Activated CD8-positive, alpha-beta memory T cell treated with anti-CD3 and anti-CD28 coated beads, Interleukin-2, amount 10 ng/mL, durations not matched to agents 7 days and 5 days (primary cell): Measurements from ENCODE around the gene PLEKHO2. TPM values are rescaled to one million over a fixed set of nuclear protein-coding genes. Genes with fewer than 3 reads are reported as not detected.

ENCODE experiments used
- ATAC-seq: fragments of 150-1000 bp; cut with Tn5 transposase; one replicate; pipeline ENCODE4 v1.10.0; 2021; ENCODE audit warnings: moderate library complexity
- CTCF ChIA-PET: fragments of 350-600 bp; sonication (Branson Sonifier 250); formaldehyde crosslinking; loops from one replicate; lab custom pipeline; 2021; ENCODE audit warnings: antibody characterized with exemption; lab: Charles Lee
- DNase-seq: peaks from one replicate; pipeline ENCODE4 v3.0.0-alpha.2; 2020
- H3K27ac Mint-ChIP-seq: one replicate; pipeline ENCODE4 v1.8.0; 2021; ENCODE audit warnings: mild to moderate bottlenecking, mixed read lengths
- H3K27me3 Mint-ChIP-seq: one replicate; pipeline ENCODE4 v1.8.0; 2021; ENCODE audit warnings: mixed read lengths
- H3K36me3 Mint-ChIP-seq: one replicate; pipeline ENCODE4 v1.8.0; 2021; ENCODE audit warnings: mild to moderate bottlenecking, mixed read lengths
- H3K4me1 Mint-ChIP-seq: one replicate; pipeline ENCODE4 v1.8.0; 2021; ENCODE audit warnings: mixed read lengths
- H3K4me3 Mint-ChIP-seq: one replicate; pipeline ENCODE4 v1.8.0; 2021; ENCODE audit warnings: mild to moderate bottlenecking, moderate library complexity, mixed read lengths
- H3K9me3 Mint-ChIP-seq: one replicate; pipeline ENCODE4 v1.8.0; 2022; ENCODE audit warnings: low read depth, mixed read lengths
- total RNA-seq, 2 experiments: library from RNA; stranded (reverse); gene quantifications; one replicate each; pipeline ENCODE4 v1.2.3, GENCODE V29; 2021

PLEKHO2 gene
- total RNA-seq, 2 experiments from 2014 or later, result 27.8 to 28.4 TPM

GRCh38 chr15:64864068-64864467 lies 22.4 kb downstream of the PLEKHO2 start:
- Mint-ChIP-seq H3K9me3 (no peaks in the 10 kb centered on the region), H3K27ac (peak overlapping the region; percentile 52), H3K36me3 (peaks cover 28% of the 10 kb centered on the region), H3K4me3 (no peak overlapping the region), H3K27me3 (no peaks in the 10 kb centered on the region), H3K4me1 (peaks cover 2% of the 10 kb centered on the region)
- ATAC-seq (no peak), DNase-seq (no peak)
- CTCF ChIA-PET, result interaction anchor here (1.0 kb wide), 1 partner anchor 28 kb away, joined by 3 read pairs; no protein-coding TSS in a partner anchor

DNA sequence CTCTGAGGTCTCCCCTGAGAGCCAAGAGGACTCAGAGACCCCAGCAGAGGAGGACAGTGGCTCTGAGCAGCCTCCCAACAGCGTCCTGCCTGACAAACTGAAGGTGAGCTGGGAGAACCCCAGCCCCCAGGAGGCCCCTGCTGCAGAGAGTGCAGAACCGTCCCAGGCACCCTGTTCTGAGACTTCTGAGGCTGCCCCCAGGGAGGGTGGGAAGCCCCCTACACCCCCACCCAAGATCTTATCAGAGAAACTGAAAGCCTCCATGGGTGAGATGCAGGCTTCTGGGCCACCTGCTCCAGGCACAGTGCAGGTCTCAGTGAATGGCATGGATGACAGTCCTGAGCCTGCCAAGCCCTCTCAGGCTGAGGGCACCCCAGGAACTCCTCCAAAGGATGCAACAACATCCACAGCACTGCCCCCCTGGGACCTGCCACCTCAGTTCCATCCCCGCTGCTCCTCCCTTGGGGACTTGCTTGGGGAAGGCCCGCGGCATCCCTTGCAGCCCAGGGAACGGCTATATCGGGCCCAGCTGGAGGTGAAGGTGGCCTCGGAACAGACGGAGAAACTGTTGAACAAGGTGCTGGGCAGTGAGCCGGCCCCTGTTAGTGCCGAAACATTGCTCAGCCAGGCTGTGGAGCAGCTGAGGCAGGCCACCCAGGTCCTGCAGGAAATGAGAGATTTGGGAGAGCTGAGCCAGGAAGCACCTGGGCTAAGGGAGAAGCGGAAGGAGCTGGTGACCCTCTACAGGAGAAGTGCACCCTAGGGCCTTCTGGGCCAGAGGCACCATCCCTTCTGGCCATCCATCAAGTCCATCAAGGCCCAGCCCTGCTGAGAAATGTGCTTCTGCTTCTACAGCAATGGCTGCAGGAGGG lies 23.6 kb downstream of the PLEKHO2 start:
- H3K27me3 Mint-ChIP-seq, result no peaks in the 10 kb centered on the region
- DNase-seq (no peak), ATAC-seq (no peak)
- peaks cover 3% of the 10 kb centered on the region for H3K9me3 Mint-ChIP-seq
- CTCF ChIA-PET, result interaction anchor here (1.0 kb wide), 1 partner anchor 29 kb away, joined by 3 read pairs; no protein-coding TSS in a partner anchor
- H3K36me3 Mint-ChIP-seq, result peaks cover 38% of the 10 kb centered on the region
- no peak overlapping the region for H3K27ac Mint-ChIP-seq
- no peak overlapping the region for H3K4me3 Mint-ChIP-seq
- H3K4me1 Mint-ChIP-seq, result peaks cover 8% of the 10 kb centered on the region

DNA sequence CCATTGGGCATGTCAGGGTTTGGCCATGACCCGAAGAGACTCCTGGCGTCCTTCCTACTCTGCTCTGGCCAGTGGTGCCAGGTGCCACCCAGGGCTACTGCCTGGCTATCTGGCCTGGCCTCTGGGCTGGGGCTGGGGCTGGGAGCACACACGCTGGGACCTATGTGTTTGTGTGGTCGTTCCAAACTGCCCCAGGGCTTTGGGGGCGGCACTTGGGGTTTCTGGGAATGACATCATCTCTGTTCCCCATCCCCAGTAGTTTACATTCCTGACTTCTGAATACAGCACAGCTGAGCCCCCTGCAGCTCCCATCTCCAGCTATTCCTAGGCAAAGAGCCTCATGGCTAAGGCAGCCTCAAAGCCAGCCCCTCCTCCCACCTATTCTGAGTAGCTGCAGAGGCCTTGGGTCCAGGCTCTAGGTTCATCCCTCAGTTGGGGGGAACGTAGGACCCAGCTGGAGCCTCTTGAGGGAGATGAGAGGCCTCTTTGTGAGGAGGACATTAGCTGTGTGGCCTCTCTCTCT lies 24.3 kb downstream of the PLEKHO2 start:
- no peak for ATAC-seq
- peaks cover 37% of the 10 kb centered on the region for H3K36me3 Mint-ChIP-seq
- H3K4me3 Mint-ChIP-seq, result no peak overlapping the region
- no peaks in the 10 kb centered on the region for H3K27me3 Mint-ChIP-seq
- no peak for DNase-seq
- H3K9me3 Mint-ChIP-seq, result peaks cover 3% of the 10 kb centered on the region
- CTCF ChIA-PET, result no interaction called here
- peaks cover 9% of the 10 kb centered on the region for H3K4me1 Mint-ChIP-seq
- H3K27ac Mint-ChIP-seq, result no peak overlapping the region

DNA sequence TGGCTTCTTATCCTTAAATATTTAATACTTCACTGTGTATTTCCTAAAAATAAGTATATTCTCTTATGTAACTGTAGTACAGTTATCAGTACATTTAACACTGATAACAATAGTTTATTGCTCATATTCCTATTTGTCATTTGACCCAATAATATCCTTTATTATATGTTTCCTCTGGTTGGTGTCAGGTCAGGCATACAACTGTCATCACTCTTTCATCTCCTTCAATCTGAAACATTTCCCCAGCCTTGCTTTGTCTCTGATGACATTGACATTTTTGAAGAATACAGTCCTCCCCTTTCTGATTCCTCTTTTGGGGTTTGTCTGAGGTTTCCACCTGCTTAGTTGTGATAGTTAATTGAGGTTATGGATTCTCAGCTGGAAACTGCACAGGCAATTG lies 27.8 kb downstream of the PLEKHO2 start:
- no peak overlapping the region for H3K4me3 Mint-ChIP-seq

DNA sequence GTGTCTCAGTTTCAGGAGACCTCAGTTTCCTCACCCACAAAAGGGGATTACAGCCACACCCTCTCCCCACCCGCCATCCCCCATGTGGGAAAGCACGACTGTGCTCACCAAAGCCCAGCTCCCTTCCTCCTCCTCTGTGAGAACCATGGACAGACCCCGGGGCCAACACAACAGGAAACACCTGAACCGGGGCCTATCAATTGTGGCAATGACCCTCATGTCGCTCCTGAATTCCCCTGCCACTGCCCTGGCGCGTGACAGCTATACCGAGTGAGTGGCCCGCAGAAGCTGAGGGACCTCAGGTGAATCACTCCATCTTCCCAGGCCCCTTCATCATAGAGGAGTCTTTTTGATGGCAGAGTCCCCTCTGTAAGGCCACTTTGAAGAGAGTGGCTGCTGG lies 28.6 kb downstream of the PLEKHO2 start:
- DNase-seq, result no peak
- Mint-ChIP-seq H3K4me1 (peaks cover 14% of the 10 kb centered on the region), H3K27ac (no peak overlapping the region), H3K4me3 (no peak overlapping the region), H3K36me3 (peaks cover 23% of the 10 kb centered on the region), H3K27me3 (no peaks in the 10 kb centered on the region), H3K9me3 (peaks cover 3% of the 10 kb centered on the region)
- no peak for ATAC-seq
- CTCF ChIA-PET, result no interaction called here

More for the DNA sequence above, 27.8 kb downstream of the PLEKHO2 start:
- ATAC-seq, result no peak
- H3K4me1 Mint-ChIP-seq, result peaks cover 12% of the 10 kb centered on the region
- peaks cover 24% of the 10 kb centered on the region for H3K36me3 Mint-ChIP-seq
- H3K9me3 Mint-ChIP-seq, result peaks cover 3% of the 10 kb centered on the region
- DNase-seq, result no peak
- no peaks in the 10 kb centered on the region for H3K27me3 Mint-ChIP-seq
- CTCF ChIA-PET, result no interaction called here
- H3K27ac Mint-ChIP-seq, result no peak overlapping the region

DNA sequence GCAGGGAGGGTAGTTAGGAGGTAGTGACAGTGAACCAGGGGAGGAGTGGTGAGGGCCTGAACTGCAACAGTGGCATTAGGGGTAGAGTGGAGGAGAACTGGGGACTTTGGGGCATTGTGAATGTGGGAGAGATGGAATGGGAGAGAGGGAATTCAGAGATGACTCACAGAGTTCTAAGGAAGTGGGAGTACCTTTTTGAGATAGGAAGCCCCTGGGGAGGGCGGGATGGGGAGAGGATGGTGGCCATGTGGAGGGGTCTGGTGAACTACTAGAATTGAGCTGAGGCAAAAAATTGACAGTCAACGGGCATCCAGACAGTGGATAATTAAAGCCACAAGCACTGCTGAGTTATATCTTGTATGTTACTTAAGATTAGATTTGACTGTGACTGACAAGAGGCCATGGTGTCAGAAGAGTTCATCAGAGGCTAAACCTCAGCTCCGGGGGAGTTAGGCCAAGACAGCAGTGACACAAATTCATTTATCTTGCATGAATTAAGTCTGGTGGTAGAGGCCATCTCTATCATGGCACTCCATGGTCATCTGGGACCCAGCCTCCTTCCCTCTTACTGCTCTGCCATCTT lies 34.0 kb downstream of the PLEKHO2 start:
- peaks cover 29% of the 10 kb centered on the region for H3K4me1 Mint-ChIP-seq
- no peaks in the 10 kb centered on the region for H3K9me3 Mint-ChIP-seq
- no peak overlapping the region for H3K27ac Mint-ChIP-seq
- H3K4me3 Mint-ChIP-seq, result no peak overlapping the region
- no peaks in the 10 kb centered on the region for H3K36me3 Mint-ChIP-seq
- DNase-seq, result no peak
- H3K27me3 Mint-ChIP-seq, result no peaks in the 10 kb centered on the region
- CTCF ChIA-PET, result interaction anchor here (3.2 kb wide), 1 partner anchor 18 kb away, joined by 14 read pairs; no protein-coding TSS in a partner anchor
- no peak for ATAC-seq

DNA sequence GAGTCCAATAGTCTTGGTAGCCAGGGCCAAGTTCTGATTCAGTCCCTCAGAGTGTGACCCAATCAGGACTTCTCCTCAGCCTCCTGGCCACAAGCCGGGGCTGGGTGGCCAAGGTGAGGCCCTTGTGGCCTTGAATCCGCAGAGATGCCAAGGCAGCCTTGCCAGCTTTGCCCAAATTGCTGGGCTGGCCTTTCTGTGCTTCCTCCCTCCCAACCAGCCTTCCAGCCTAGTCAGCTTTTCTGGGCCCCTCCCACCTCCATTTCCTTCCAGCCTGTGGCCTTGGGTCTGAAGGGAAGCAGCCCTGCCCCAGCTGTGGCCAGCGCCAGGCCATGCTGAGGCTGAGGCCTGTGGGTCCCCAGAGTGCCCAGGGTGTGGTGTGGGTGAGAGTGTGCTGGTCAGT lies 35.7 kb downstream of the PLEKHO2 start:
- no peaks in the 10 kb centered on the region for H3K9me3 Mint-ChIP-seq
- peak overlapping the region; percentile 80 for H3K27ac Mint-ChIP-seq
- no peak overlapping the region for H3K4me3 Mint-ChIP-seq
- H3K27me3 Mint-ChIP-seq, result no peaks in the 10 kb centered on the region
- ATAC-seq, result peak; percentile 61
- no peak for DNase-seq
- no peaks in the 10 kb centered on the region for H3K36me3 Mint-ChIP-seq
- CTCF ChIA-PET, result interaction anchor here (1.1 to 3.2 kb wide), 4 partner anchors 17 to 57 kb away, joined by 3 to 14 read pairs (median 6); no protein-coding TSS in a partner anchor
- H3K4me1 Mint-ChIP-seq, result peaks cover 39% of the 10 kb centered on the region

DNA sequence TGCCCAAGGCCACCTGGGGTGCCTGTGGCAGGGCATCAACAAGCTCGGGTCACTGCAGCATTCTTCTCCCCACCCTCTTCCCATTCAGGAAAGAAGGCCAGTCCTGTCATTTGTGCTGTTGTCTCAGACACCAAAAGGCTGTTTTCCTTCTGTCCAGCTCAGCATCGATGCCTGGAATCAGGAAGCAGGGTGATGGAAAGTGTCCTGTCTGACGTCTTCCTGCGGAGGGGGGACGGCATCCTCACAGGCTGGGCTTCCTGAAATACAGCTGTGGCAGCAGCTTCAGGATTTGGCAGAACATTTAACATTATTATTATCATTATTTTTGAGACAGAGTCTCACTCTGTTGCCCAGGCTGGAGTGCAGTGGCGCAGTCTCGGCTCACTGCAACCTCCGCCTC lies 37.0 kb downstream of the PLEKHO2 start:
- no peaks in the 10 kb centered on the region for H3K36me3 Mint-ChIP-seq
- CTCF ChIA-PET, result interaction anchor here (1.9 to 3.2 kb wide), 2 partner anchors 15 to 42 kb away, joined by 9 to 14 read pairs; no protein-coding TSS in a partner anchor
- H3K27ac Mint-ChIP-seq, result no peak overlapping the region
- peaks cover 47% of the 10 kb centered on the region for H3K4me1 Mint-ChIP-seq
- no peaks in the 10 kb centered on the region for H3K9me3 Mint-ChIP-seq
- DNase-seq (no peak), ATAC-seq (no peak)
- no peaks in the 10 kb centered on the region for H3K27me3 Mint-ChIP-seq
- H3K4me3 Mint-ChIP-seq, result no peak overlapping the region

DNA sequence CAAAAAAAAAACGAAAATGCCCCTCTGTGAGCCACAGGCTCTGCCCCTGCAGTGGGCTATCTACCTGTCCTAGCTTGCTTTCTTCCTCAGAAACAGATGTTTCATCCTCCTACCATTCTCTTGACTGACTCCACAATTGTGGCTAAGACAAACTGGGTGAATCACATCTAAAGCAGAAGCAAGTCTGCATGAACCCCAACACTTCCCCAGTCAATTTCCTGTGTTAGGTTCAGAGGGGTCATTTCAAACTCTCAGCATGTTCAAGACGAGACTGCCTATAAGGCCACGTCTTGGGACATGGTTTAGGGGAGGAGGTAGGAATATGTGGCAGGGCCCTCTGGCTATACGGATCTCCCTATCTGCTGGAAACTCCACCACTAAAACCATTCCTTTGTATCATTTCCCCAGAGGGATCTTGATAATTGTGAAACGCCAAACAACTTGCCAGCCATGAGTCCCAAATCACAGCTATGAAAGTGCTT lies 41.4 kb downstream of the PLEKHO2 start:
- Mint-ChIP-seq H3K27ac (peak overlapping the region; percentile 91), H3K36me3 (no peaks in the 10 kb centered on the region), H3K4me3 (peak overlapping the region; percentile 39), H3K9me3 (no peaks in the 10 kb centered on the region), H3K4me1 (peaks cover 37% of the 10 kb centered on the region), H3K27me3 (no peaks in the 10 kb centered on the region)
- DNase-seq, result peak; percentile 69
- peak; percentile 91 for ATAC-seq
- CTCF ChIA-PET, result interaction anchor here (0.8 to 6.4 kb wide), 8 partner anchors 10 to 153 kb away, joined by 3 to 56 read pairs (median 3); partner anchors contain the start of gene PLEKHO2

DNA sequence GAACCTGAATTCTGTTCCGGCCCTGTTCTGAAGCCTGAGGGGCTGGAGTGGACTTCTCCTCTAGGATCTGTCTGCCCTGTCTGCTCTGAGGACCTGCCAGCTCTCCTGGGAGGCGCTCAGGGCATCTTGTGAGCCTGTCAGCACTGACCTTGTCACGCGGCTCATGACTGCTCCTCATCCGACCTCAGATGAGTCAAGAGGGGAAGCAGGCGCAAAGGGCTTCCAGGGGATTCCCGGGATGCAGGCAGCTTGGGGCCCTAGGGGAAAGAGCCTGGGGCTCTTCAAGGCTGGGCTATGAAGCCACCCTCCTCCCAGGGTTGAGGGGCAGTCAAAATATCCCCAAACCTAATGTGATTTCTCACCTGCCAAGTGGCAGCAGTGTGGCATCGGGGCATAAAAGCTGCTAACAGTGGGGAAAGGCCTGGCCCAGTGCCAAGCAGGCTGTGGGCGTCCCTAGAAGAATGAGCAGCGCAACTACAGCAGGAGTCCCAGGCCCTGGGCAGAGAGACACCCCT lies 42.3 kb downstream of the PLEKHO2 start:
- no peaks in the 10 kb centered on the region for H3K36me3 Mint-ChIP-seq
- CTCF ChIA-PET, result interaction anchor here (1.0 to 6.4 kb wide), 5 partner anchors 10 to 154 kb away, joined by 3 to 56 read pairs (median 5); no protein-coding TSS in a partner anchor
- peak; percentile 76 for DNase-seq
- no peaks in the 10 kb centered on the region for H3K27me3 Mint-ChIP-seq
- H3K4me1 Mint-ChIP-seq, result peaks cover 33% of the 10 kb centered on the region
- H3K9me3 Mint-ChIP-seq, result no peaks in the 10 kb centered on the region
- peak overlapping the region; percentile 91 for H3K27ac Mint-ChIP-seq
- ATAC-seq, result peak; percentile 62
- no peak overlapping the region for H3K4me3 Mint-ChIP-seq

DNA sequence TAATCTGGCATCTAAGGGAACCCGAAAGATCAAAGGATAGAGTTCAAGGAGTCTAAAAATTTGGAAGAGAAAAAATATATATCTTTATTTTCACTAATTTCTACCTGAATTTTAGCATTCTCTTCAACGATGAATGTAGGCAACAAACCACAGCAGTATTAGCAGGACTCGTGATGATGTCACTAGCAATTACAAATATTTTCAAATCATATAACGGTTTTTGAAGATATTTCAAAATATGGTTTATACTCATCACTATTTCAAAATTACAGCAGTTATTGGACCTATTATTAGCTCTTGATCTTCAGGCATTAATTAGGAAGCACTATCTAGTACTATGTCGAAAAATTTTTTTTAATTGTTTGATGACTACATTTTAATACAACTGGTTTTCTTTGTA lies 43.0 kb downstream of the PLEKHO2 start:
- ATAC-seq, result no peak
- Mint-ChIP-seq H3K36me3 (no peaks in the 10 kb centered on the region), H3K4me1 (peaks cover 33% of the 10 kb centered on the region), H3K4me3 (no peak overlapping the region), H3K9me3 (no peaks in the 10 kb centered on the region), H3K27ac (no peak overlapping the region), H3K27me3 (no peaks in the 10 kb centered on the region)
- CTCF ChIA-PET, result interaction anchor here (1.0 to 6.4 kb wide), 2 partner anchors 9 to 49 kb away, joined by 5 to 56 read pairs; no protein-coding TSS in a partner anchor
- no peak for DNase-seq

GRCh38 chr15:64888336-64888735 lies 46.6 kb downstream of the PLEKHO2 start:
- Mint-ChIP-seq H3K27me3 (no peaks in the 10 kb centered on the region), H3K4me3 (no peak overlapping the region), H3K9me3 (no peaks in the 10 kb centered on the region), H3K27ac (no peak overlapping the region), H3K4me1 (peaks cover 38% of the 10 kb centered on the region), H3K36me3 (no peaks in the 10 kb centered on the region)
- CTCF ChIA-PET, result interaction anchor here (0.9 to 1.2 kb wide), 2 partner anchors 44 to 53 kb away, joined by 3 read pairs; no protein-coding TSS in a partner anchor
- ATAC-seq (no peak), DNase-seq (no peak)

DNA sequence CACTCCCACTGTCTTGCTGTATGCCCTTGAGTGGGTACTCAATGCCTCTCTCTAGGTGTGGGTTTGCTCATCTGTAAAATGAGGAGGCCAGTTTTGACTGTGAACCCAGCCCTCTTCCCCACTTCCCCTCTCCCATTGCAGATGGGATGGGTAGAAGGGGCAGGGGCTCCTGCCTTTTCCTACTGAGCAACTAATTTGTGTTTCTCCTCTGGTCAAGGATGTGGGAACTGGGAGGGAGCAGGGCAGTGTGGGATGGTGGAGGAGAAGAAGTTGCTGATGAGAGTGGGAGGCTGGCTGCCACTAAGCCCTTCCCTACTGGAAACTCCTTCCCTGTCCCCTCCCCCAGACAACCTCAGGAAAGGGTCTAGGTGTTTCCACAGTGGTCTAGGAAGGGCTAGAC lies 49.8 kb downstream of the PLEKHO2 start:
- CTCF ChIA-PET, result interaction anchor here (1.2 to 5.4 kb wide), 5 partner anchors 9 to 53 kb away, joined by 3 to 96 read pairs (median 42); no protein-coding TSS in a partner anchor
- peaks cover 50% of the 10 kb centered on the region for H3K4me1 Mint-ChIP-seq
- DNase-seq (no peak), ATAC-seq (no peak)
- H3K4me3 Mint-ChIP-seq, result peak overlapping the region; percentile 83
- H3K27me3 Mint-ChIP-seq, result no peaks in the 10 kb centered on the region
- H3K36me3 Mint-ChIP-seq, result no peaks in the 10 kb centered on the region
- no peaks in the 10 kb centered on the region for H3K9me3 Mint-ChIP-seq
- peak overlapping the region; percentile 99 for H3K27ac Mint-ChIP-seq
